Fibroblast of skin of right quadriceps (primary cell): Measurements from ENCODE around the gene CD34.
A peak's percentile ranks its signal among the peaks of the same experiment; 100 is the strongest.
"Not testable (repeated sequence)": the region's sequence is repeated elsewhere in the genome, so short reads cannot be mapped to it uniquely, and the experiment has no call there.

Experiments
- DNase-seq: peaks from one replicate; pipeline ENCODE4 v3.0.0-alpha.2; 2013

CD34 gene, protein sequence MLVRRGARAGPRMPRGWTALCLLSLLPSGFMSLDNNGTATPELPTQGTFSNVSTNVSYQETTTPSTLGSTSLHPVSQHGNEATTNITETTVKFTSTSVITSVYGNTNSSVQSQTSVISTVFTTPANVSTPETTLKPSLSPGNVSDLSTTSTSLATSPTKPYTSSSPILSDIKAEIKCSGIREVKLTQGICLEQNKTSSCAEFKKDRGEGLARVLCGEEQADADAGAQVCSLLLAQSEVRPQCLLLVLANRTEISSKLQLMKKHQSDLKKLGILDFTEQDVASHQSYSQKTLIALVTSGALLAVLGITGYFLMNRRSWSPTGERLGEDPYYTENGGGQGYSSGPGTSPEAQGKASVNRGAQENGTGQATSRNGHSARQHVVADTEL

GRCh38 chr1:207910591-207911354 lies at the start of gene CD34:
TSS of gene CD34 (minus strand) at chr1:207911125. CDS start at chr1:207911080, 45 bp downstream.
- DNase-seq, result peak; percentile 19

- no peak for DNase-seq
These were observed 49.4 kb upstream of the CD34 start for GRCh38 chr1:207960346-207960745.

DNA sequence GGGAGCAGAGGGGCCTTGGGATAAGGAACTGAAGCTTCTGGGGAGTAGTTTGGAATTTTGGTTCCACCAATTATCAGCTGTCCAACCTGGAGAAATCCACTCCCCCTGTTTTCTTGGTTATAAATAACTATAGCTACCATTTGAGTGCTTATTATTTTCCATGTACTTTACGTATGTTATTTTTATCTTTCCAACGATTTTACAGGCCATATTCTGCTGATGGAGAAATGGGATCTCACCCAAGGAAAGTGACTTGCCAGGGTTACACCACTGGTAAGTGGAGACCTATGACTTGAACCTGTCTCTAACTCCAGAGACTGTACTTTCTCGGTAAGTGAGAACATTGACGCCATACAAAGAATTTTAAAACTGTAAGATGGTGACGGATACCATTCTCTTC lies 49.0 kb upstream of the CD34 start:
- DNase-seq, result no peak

DNA sequence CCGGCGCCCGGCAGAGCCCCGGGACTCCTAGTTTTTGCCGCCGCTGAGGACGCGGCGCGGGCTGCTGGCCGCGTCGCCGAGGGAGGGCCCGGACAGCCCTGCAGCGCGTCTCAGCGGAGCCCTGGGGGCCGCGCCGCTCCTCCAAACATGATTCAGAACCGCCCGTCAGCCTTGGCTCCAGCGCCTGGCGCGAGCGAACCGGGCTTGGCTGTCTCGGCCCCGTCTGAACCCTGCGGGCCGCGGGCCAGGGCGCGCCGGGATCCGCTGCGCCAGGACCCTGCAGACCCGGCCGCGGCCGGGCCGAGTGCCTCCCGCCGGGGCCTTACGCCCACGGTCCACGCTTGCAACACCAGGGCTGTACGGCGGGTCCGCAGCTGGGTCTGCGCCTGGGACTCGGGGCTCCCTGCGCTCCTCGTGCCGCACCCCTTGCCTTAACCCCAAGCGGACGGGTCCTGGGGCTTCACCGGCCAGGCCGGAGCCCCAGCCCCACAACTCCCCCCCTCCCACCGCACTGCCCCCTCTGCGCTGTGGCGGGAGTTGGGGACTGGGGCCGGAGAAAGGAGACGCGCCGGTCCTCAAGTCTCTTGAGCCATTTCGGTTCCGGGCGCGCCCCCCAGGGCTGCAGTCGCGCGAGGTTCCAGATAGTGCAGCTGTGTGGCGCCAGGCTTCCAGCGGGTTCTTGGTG lies 48.4 kb upstream of the CD34 start:
- peak; percentile 30 for DNase-seq

GRCh38 chr1:207958376-207959139 lies 47.6 kb upstream of the CD34 start:
- no peak for DNase-seq

- no peak for DNase-seq
These were observed 46.1 kb upstream of the CD34 start for GRCh38 chr1:207956986-207957385.

GRCh38 chr1:207954104-207954503 lies 43.2 kb upstream of the CD34 start:
- DNase-seq, result no peak

DNA sequence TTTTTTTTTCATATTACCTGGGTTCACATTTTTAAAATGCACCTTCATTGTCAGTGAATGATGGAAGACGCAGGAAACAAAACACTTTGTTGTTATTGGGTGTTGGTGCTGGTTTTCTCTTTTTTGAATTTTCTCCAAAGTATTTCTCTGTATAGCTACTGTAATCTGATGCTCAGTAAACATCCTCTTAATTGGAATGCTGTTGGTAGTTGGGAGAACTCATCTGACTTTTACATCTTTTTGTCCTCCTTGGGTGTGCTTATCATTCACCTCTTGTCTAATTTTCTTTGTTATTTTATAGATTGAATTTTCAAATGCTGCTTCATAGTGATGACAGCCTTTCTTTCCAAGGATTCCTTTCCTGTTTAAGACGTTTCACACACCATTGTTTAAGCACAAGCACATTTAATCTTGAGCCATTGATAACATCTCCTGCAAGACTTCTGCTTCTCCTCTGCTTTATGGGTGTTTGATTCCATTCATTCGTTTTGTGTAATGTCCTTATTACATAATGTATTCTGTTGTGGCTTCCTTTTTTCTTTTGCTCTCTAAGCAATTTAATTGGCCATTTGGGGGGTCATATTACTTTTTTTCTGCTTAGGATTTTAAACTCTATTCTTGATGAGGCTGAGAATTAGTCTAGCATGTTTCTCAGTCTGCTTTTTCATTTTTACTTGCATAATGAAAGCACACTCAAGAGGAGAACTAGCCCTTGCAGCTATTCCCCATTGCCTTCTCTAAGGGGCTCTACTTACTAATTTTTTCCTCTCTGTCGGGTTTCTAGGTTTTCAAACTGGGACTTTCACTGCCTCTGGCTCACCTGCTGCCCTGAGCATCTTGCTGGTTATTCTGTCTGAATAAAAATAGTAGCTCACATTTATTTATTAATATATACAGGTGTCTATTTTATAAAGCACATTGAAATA lies 42.0 kb upstream of the CD34 start:
- DNase-seq, result no peak

DNA sequence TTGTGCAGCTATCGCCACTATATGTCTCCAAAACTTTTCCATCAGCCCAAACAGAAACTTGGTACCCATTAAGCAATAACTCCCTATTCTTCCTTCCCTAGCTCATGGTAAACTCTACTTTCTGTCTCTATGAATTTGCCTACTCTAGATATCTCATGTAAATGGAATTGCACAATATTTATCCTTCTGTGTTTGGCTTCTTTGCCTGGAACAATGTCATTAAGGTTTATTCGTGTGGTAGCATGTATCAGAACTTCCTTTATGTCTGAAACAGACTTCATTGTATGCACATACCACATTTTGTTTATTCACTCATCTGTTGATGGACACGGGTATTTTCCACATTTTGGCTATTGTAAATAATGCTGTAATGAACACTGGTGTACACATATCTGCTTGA lies 40.7 kb upstream of the CD34 start:
- DNase-seq, result no peak

DNA sequence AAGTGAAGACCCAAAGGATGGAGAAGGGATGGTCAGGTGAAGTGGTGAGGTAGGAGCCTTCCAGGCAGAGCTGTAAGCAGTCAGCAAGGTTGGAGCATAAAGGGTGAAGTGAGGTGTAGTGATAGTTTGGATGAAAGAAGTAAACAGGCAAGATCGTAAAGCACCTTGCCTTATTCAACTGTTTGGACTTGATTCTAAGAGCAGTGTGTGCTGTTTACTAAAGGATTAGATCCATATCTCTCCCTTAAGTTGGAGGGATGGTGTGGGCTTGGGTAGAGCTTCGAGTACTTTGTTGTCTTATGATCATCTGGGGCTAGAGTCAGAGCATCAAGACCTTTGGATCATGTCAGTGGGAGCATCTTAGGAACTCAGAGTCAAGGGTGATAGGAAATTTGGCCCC lies 39.8 kb upstream of the CD34 start:
- no peak for DNase-seq

- DNase-seq, result no peak
These were observed 38.8 kb upstream of the CD34 start for GRCh38 chr1:207949571-207950195.

DNA sequence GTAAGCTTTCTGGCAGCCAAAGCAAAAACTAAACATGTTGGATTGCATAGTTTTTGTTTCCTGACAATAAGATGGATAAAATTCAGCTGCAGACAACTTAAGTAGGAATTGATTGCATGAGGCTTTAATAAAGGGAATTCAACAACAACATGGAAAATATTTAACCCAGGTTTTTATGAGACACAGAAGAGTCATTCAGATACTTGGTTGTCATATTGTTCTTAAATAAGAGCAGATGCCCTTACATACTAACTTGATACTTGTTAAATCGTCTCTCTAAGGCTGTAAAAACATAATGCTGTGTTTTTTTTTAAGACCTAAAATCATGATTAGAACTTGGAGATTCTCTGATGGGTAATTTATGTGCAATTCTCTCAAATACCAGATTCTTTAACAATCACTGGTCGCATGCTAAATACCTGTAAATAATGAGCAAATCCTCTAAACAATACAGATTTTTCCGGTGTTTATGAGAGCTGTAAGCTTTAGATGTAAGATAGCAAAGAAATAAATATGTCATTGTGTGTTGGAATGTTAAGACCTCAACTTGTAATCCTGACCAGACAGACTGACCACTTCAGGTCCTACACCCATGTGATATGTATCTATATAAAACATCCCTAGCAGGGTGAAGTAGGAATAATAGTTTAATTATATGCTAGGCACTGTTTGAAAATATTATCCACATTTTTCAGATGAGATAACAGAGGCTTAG lies 37.8 kb upstream of the CD34 start:
- no peak for DNase-seq

- DNase-seq, result no peak
These were observed 35.8 kb upstream of the CD34 start for GRCh38 chr1:207946756-207947155.

GRCh38 chr1:207944571-207944970 lies 33.6 kb upstream of the CD34 start:
- DNase-seq, result peak; percentile 61

GRCh38 chr1:207942337-207942741 lies 31.4 kb upstream of the CD34 start:
- not testable (repeated sequence) for DNase-seq

DNA sequence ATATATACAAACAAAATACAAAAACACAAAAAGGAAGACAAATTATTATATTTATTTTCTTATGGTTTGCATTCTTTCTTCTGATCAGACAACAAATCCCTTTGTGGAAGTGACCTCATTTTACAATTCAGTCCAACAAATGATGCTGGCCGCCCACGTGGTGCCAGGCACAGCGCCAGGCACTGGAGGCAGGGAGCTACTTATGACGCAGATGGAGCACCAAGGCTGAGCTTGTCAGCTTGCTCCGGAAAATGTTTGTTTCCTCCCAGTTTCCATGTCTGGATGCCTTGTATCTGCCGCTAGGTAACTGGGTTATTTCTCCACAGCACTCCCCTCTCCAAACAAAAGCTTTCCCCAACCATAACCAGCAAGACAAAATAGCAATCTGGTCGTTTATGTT lies 30.7 kb upstream of the CD34 start:
- DNase-seq, result peak; percentile 32

DNA sequence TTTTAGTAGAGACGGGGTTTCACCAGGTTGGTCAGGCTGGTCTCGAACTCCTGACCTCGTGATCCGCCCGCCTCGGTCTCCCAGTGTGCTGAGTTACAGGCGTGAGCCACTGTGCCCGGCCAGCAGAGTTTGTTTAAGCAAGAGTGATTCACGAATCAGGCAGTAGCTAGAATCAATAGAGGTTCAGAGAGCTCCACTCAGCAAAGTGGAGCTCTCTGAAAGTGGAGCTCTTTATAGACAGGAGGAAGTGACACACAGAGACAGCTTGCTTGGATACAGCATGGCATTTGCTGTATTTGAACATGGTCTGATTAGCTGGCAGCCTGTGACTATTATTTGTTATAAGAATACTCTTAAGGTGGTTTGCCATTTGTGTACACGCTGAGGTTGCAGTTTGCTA lies 27.1 kb upstream of the CD34 start:
- DNase-seq, result no peak

GRCh38 chr1:207937204-207937603 lies 26.3 kb upstream of the CD34 start:
- DNase-seq, result no peak

DNA sequence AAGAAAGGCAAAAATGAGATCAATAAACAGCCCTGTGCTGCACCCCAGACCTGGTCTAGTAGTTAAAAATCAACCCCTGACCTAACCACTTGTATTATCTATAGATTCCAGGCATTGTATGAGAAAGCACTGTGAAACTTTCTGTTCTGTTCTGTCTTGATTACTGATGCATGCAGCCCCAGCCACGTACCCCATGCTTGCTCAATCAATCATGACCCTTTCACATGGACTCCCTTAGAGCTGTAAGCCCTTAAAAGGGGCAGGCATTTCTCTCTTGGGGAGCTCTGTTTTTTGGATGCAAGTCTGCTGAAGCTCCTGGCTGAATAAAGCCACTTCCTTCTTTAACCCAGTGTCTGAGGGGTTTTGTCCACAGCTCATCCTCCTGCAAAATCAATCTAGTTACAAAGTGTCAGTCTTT lies 24.2 kb upstream of the CD34 start:
- DNase-seq, result no peak

DNA sequence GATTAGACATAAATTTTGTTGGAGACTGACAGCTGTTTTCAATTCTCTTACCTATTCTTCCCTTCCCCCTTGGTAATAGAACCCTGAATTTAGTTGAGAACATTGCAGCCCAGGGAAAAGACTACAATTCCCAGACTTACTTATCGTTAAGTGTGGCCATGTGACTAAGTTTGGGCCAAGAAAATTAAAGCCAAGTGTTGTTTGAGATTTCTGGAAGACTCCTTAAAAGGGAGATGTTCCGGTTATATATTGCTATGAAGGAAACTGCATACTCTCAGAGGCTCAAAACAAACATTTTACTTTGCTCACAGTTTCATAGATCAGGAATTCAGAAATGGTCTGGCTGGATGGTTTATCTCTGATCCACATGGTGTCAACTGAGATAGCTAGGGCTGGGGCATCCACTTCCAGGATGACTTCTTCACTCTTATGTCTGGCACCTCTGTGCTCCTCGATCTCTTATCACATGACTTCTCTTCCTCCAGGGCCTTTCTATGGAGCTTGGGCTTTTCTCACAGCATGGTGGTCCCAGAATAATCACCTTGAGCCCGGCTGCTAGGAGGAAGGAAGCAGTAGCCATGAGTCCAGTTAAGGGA lies 22.4 kb upstream of the CD34 start:
- DNase-seq, result no peak
